ENCODE measurements around the gene GDA. TPM values are rescaled to one million over a fixed set of nuclear protein-coding genes. Genes with fewer than 3 reads are reported as not detected.

Gene GDA
- total RNA-seq, 1 experiment from 2014 or later, result 3.6 TPM

DNA sequence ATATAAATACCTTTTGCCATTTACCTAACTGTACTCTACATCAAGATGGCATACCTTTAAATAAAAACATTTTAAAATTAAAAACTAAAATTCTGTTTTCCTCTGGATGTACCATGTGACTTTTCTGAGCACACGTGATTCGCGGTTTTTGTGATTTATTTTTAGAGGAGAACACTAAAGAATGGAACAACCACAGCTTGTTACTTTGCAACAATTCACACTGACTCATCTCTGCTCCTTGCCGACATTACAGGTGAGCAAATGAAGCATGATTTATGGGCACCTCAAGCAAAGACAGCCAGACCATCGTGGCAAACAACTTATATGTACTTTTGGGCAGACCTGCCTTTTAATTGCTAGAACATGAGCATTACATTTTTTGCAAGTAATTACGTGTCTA is 61.3 kb downstream of the GDA start:
- H3K79me2 ChIP-seq (ENCODE audit: insufficient read depth, low read length), result no peaks in the 10 kb centered on the region
- TF ChIP-seq, protein P1, sequence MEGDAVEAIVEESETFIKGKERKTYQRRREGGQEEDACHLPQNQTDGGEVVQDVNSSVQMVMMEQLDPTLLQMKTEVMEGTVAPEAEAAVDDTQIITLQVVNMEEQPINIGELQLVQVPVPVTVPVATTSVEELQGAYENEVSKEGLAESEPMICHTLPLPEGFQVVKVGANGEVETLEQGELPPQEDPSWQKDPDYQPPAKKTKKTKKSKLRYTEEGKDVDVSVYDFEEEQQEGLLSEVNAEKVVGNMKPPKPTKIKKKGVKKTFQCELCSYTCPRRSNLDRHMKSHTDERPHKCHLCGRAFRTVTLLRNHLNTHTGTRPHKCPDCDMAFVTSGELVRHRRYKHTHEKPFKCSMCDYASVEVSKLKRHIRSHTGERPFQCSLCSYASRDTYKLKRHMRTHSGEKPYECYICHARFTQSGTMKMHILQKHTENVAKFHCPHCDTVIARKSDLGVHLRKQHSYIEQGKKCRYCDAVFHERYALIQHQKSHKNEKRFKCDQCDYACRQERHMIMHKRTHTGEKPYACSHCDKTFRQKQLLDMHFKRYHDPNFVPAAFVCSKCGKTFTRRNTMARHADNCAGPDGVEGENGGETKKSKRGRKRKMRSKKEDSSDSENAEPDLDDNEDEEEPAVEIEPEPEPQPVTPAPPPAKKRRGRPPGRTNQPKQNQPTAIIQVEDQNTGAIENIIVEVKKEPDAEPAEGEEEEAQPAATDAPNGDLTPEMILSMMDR (conservative IDR thresholded peaks at IDR 0.05), result no peak
- no peak for DNase-seq
- no peaks in the 10 kb centered on the region for H3K4me1 Mint-ChIP-seq
- H2BK120ac ChIP-seq (ENCODE audit: low read depth, low read length, poor library complexity, severe bottlenecking), result no peak overlapping the region
- H3K9me3 ChIP-seq (ENCODE audit: control insufficient read depth, low read depth, low read length), result no peaks in the 10 kb centered on the region
- H3K9ac ChIP-seq (ENCODE audit: extremely low read depth, insufficient read length, low read length), result no peak overlapping the region
- no peak overlapping the region for H3K56ac ChIP-seq (ENCODE audit: insufficient read length, low read depth, low read length)
- no peak overlapping the region for H3K4me3 Mint-ChIP-seq
- no peak overlapping the region for H3K27ac Mint-ChIP-seq
- no peak overlapping the region for H2BK20ac ChIP-seq (ENCODE audit: low read depth, low read length, poor library complexity, severe bottlenecking)
- H3K14ac ChIP-seq (ENCODE audit: insufficient read depth, low read length), result no peak overlapping the region
- no peak overlapping the region for H4K5ac ChIP-seq (ENCODE audit: insufficient read length, low read depth, low read length)
- H2BK12ac ChIP-seq (ENCODE audit: insufficient read length, low read depth, low read length), result no peak overlapping the region
- no peaks in the 10 kb centered on the region for H3K27me3 ChIP-seq (ENCODE audit: insufficient read depth, low read length)
- H3K9me3 Mint-ChIP-seq, result peaks cover 3 to 8% of the 10 kb centered on the region in 2 experiments; a peak in 3 of 5 replicates
- H3K23me2 ChIP-seq (ENCODE audit: insufficient read length, low read depth, low read length, poor library complexity, severe bottlenecking), result no peaks in the 10 kb centered on the region
- H3K4me2 ChIP-seq (ENCODE audit: insufficient read depth, insufficient read length, low read length), result no peak overlapping the region
- no peak overlapping the region for H3K4ac ChIP-seq (ENCODE audit: low read depth, low read length)
- no peak overlapping the region for H4K91ac ChIP-seq (ENCODE audit: insufficient read length, low read depth, low read length)
- no peak overlapping the region for H3T11ph ChIP-seq (ENCODE audit: low read length)
- H3K79me1 ChIP-seq (ENCODE audit: insufficient read depth, low read depth, low read length, poor library complexity, severe bottlenecking), result no peaks in the 10 kb centered on the region
- H3K4me1 ChIP-seq (ENCODE audit: insufficient read depth, low read length), result no peaks in the 10 kb centered on the region
- WGBS (ENCODE audit: extremely low coverage, insufficient read length, low lambda C conversion rate), result no CpG with 5 or more reads among the region's 6 CpGs
- no peak overlapping the region for H3K18ac ChIP-seq (ENCODE audit: insufficient read length, low read depth, low read length)
- peaks cover 0 to 8% (median 4%) of the 10 kb centered on the region in 3 experiments; a peak in 3 of 7 replicates for H3K36me3 Mint-ChIP-seq (ENCODE audit: insufficient read depth in 1 of 3, low read depth in 3 of 3)
- no peak overlapping the region for H4K8ac ChIP-seq (replicated peaks; ENCODE audit: insufficient read length, low read depth, low read length)
- H4K20me1 ChIP-seq (ENCODE audit: control insufficient read depth, insufficient read depth, insufficient read length), result no peaks in the 10 kb centered on the region
- H2AFZ ChIP-seq (ENCODE audit: low read length), result no peak overlapping the region
- H3K27me3 Mint-ChIP-seq (ENCODE audit: low read depth), result no peaks in the 10 kb centered on the region
- H3K23ac ChIP-seq (ENCODE audit: insufficient read length, low read depth, low read length), result no peak overlapping the region
- H2AK5ac ChIP-seq (ENCODE audit: insufficient read length, low read length), result no peak overlapping the region
- H2BK5ac ChIP-seq (ENCODE audit: insufficient read length, low read length), result no peak overlapping the region
- no peak overlapping the region for H2BK15ac ChIP-seq (ENCODE audit: low read depth, low read length)
- H3K27ac ChIP-seq (ENCODE audit: insufficient read length, low read depth, low read length), result no peak overlapping the region

Measured in H9 (cell line).